GM12873 (cell line): ENCODE data around the gene HIPK1.

Experiments used
- TF ChIP-seq, protein P1 (sequence below): IDR thresholded peaks from 2 replicates; pipeline ENCODE4 v1.5.1; 2012; ENCODE audit warnings: low read depth, mild to moderate bottlenecking, moderate library complexity, low read length, control low read depth; ENCODE audit not compliant: insufficient read depth; ENCODE audit errors: missing control alignments

HIPK1 gene

DNA sequence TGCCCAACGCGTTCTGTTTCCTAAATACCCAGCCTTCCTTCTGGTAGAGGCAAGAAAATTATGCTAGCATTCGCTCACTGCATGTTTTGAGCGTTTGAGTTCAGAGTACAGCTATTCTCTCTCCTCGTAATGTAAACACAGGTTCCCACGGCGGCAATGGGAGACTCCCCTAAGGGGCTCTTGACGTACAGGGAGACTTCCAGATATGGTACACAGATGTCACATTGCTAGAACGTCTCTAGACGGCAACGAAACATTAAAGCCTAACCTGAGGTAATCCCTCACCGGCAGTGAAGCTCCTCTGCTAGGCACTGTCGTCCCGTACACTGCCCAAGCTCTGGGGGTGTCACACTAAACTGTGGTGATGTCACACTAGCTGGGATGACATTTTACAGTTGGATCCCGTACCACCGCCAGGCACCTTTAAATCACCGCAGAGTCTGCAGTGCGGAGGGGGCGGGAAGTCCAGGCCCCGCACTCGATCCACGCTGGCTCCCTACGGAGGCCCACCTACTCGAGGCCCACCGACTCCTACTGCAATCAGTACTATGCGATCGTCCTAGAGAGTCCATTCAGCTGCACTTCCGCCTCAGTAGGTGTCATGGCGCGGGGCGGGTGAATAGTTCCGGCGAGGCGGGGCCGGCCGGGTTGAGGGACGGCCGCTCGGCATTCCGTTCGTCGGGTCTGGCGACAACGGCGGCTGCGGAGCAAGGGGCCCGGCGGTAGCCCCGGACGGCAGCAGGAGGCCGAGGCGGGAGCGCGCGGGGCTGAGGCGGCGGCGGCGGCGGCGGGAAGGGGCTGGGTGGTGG, at the start of gene HIPK1:
HIPK1 (plus strand) TSS at position 384 of the 809 bp plus-strand sequence.
- TF ChIP-seq, protein P1, sequence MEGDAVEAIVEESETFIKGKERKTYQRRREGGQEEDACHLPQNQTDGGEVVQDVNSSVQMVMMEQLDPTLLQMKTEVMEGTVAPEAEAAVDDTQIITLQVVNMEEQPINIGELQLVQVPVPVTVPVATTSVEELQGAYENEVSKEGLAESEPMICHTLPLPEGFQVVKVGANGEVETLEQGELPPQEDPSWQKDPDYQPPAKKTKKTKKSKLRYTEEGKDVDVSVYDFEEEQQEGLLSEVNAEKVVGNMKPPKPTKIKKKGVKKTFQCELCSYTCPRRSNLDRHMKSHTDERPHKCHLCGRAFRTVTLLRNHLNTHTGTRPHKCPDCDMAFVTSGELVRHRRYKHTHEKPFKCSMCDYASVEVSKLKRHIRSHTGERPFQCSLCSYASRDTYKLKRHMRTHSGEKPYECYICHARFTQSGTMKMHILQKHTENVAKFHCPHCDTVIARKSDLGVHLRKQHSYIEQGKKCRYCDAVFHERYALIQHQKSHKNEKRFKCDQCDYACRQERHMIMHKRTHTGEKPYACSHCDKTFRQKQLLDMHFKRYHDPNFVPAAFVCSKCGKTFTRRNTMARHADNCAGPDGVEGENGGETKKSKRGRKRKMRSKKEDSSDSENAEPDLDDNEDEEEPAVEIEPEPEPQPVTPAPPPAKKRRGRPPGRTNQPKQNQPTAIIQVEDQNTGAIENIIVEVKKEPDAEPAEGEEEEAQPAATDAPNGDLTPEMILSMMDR = no peak

DNA sequence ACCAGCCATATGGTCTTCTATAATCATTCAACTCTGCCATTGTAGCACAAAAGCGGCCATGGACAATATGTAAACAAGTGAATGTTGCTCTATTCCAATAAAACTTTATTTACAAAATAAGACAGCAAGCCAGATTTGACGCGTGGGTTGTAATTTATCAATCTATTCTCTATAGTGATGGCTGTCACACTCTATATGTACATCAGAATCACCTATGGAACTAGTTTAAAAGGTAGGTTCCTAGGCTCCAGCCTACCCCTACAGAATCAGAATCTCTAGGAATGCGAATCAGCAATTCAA, 49.4 kb upstream of the HIPK1 start:
- TF ChIP-seq, protein P1 = no peak

DNA sequence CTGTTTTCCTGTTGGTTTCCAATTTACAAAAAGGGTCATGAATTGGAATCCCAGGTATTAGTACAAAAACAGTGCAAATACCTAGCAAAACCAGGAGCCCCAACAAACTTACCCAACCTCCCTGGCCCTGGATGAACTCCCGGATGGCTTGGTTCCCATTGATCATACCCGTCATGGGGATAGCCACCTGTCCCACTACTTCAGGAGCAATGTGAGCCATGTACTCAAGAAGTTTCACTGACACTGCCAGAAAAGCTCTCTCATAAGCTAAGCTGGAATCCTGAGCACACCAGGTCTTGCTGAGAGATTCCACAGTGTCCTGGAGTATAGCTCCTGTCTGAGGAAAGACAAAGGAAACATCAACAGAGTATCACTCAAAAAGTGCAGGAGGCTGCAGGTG, 47.5 kb upstream of the HIPK1 start:
- TF ChIP-seq, protein P1 = no peak

DNA sequence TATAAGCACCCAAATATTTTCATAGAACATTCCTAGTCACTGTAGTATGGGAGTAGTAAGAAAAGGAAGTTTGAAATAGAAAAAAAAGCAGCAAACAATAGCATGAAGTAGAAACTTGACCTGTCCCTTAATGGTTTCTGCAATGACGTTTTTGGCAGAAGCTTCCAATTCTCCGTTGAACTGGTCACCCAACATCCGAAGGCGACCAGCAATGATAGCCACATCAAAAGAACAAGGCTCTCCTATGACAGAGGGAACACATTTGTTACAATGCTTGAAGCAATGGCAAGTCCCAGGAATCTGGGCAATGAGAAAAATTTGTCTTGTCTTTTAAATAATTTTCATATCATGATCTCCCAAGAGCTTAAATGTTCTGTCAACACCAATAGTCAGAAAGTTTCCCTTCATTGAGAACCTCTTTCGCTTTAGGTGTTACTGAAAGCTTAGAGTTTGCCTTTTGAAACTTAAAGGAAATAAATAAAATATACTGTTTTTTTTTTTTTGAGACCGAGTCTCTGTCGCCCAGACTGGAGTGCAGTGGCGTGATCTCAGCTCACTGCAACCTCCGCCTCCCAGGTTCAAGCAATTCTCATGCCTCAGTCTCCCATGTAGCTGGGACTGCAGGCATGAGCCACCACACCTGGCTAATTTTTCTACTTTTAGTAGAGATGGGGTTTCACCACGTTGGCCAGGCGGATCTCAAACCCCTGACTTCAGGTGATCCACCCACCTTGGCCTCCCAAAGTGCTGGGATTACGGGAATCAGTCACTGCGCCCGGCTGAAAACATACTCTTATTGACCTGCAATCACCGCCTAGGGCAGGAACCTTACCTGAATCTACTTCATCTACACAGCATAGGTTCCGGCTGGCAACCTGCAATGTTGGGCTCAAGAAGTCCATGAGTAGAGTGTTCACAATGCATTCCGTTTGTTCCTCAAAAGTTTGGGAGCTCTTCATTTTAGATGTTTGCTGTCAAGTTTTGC, 42.4 kb upstream of the HIPK1 start:
- TF ChIP-seq, protein P1 = no peak

DNA sequence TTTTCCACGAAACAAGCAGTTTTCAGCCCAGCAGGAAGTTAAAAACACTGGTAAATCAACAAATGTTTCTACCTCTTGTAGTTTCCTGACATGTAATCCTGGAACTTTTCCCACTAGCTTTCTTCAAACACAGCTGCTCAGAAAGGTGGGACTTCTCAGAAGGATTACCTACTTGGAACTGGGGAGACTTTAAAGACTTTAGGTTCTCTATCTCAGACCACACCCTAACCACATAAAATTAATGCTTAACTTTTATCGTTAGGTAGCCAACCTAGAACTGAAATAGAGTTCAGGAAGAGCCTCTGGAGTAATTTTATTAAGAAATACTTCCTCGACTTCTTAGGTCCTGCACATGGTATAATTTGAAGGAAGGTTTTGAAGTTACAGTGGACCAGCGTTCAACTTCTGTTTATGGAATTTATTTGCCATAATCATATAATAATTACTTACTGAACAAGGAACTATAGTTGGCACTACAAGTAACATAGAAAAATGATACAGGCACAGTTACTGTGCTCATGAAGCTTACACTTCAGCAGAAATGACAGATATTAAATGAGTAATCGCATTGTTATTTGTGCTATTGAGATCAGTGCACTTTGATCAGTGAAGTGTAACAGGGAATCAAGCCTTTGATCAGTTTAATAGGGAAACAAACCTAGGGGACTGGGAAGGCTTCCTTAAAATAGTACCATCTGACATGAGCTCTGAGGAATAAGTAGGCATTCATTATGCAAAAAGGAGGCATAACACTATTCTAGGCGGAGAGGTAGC, 41.5 kb upstream of the HIPK1 start, which contains the start of gene BCL2L15:
BCL2L15 (minus strand) TSS at position 180 of the 774 bp plus-strand sequence. CDS start 206 bp downstream, outside the sequence.
- TF ChIP-seq, protein P1 = no peak

DNA sequence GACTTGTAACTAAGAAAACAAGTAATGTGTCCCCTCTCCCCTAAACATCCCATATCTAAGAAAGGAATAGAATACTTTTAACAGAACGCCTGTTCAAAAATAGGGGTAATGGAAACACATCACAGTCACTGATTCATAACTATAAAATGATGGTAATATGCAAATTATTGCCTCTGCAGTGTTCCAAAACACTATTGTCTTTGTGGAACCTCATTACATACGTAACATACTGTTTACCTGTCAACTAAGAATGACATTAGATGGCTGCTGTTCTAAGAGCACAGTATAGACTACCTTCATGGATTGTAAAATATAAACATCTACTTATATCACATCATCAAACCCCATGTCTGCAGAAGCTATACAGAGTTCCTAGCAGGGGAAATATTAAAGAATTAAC, 38.3 kb upstream of the HIPK1 start:
- TF ChIP-seq, protein P1 = no peak
